SJSA1 (cell line): Measurements from ENCODE around the gene TMEM127. TPM values are rescaled to one million over a fixed set of nuclear protein-coding genes. Genes with fewer than 3 reads are reported as not detected.

Experiments
- DNase-seq, 2 experiments: peaks; one replicate each; pipeline ENCODE4 v3.0.0-alpha.2; 2015 to 2020; ENCODE audit warnings: low spot score in 2 of 2, low read depth in 1 of 2
- H3K27ac ChIP-seq: fragments of 250-450 bp; sonication (Bioruptor Pico); 2 replicates; pipeline ENCODE4 v1.5.1; 2020; ENCODE audit warnings: mild to moderate bottlenecking, moderate library complexity
- H3K27me3 ChIP-seq: fragments of 250-450 bp; sonication (Bioruptor Pico); replicated peaks from 2 replicates; pipeline ENCODE4 v1.5.1; 2020; ENCODE audit warnings: mild to moderate bottlenecking, moderate library complexity
- H3K36me3 ChIP-seq: fragments of 250-450 bp; sonication (Bioruptor Pico); 2 replicates; pipeline ENCODE4 v1.5.1; 2020; ENCODE audit warnings: mild to moderate bottlenecking
- H3K4me1 ChIP-seq: fragments of 250-450 bp; sonication (Bioruptor Pico); replicated peaks from 2 replicates; pipeline ENCODE4 v1.6.1; 2021; ENCODE audit warnings: mild to moderate bottlenecking
- H3K4me3 ChIP-seq: fragments of 250-450 bp; sonication (Bioruptor Pico); 2 replicates; pipeline ENCODE4 v1.5.1; 2020; ENCODE audit warnings: mild to moderate bottlenecking
- H3K9me3 ChIP-seq: fragments of 250-450 bp; sonication (Bioruptor Pico); replicated peaks from 2 replicates; pipeline ENCODE4 v1.5.1; 2020; ENCODE audit warnings: mild to moderate bottlenecking
- total RNA-seq: library from RNA; depleted of rRNA; stranded (reverse); fragments of >200 nt; shearing (Covaris generic); gene quantifications from 2 replicates; pipeline ENCODE4 v1.2.3, GENCODE V29; 2014

TMEM127 gene
- total RNA-seq, 1 experiment from 2014 or later: 24.3 TPM

DNA sequence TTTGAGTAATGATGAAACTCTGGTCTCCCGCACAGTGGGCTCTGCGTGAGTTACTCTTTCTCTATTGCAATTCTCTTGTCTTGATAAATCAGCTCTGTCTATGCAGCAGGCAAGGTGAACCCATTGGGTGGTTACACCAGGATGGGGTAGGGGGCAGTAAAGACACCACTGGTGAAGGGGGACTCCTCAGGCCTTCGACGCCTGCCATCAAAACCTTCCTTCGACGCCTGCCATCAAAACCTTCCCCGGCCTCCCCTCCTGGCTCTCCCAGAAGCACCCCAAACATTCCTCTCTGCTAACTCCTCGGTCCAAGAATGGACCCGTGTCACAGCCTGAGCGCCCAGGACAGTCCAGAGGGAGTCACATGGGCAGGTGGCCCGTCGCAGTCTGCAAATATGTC, 52.4 kb downstream of the TMEM127 start:
- DNase-seq: no peak
- H3K9me3 ChIP-seq: no peaks in the 10 kb centered on the region
- no peaks in the 10 kb centered on the region for H3K27me3 ChIP-seq
- peaks cover 9% of the 10 kb centered on the region for H3K4me1 ChIP-seq
- H3K36me3 ChIP-seq: peaks cover 9% of the 10 kb centered on the region
- H3K27ac ChIP-seq: no peak overlapping the region
- no peak overlapping the region for H3K4me3 ChIP-seq

DNA sequence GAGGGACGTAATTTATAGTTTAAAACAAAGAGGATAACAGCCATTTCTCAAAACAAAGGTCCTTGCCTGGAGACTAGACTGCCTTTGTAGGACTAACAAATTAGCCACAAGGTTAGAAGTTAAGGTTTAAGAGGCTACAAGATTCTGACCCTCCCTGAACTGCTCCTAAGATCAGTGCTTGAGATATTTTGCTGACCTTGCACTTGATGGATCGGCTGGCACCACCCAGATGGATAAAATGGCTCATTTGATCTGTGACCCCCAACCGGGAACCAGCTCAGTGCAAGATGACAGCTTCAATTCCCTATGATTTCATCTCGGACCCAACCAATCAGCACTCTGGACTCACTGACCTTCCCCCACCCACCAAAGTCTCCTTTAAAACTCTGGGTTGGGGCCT, 53.5 kb downstream of the TMEM127 start:
- no peak overlapping the region for H3K4me3 ChIP-seq
- H3K36me3 ChIP-seq: peaks cover 18% of the 10 kb centered on the region
- no peak for DNase-seq
- H3K4me1 ChIP-seq: peaks cover 10% of the 10 kb centered on the region
- no peaks in the 10 kb centered on the region for H3K27me3 ChIP-seq
- H3K27ac ChIP-seq: no peak overlapping the region
- H3K9me3 ChIP-seq: no peaks in the 10 kb centered on the region

DNA sequence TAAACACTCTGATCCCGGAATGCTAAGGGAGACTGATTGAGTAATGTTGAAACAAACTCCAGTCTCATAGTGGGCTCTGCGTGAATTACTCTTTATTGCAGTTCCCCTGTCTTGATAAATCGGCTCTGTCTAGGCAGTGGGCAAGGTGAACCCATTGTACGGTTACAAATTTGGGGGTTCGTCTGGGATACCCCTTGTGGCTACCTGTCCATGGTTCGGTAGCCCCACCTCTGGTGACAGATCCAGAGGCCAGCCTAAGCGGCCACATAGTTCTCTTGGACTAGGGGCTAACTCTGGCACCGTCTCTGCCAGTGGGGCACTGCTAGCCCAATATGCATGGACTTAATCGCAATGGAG, 56.1 kb downstream of the TMEM127 start:
- H3K27me3 ChIP-seq: no peaks in the 10 kb centered on the region
- no peak for DNase-seq
- H3K4me1 ChIP-seq: peaks cover 22% of the 10 kb centered on the region
- no peaks in the 10 kb centered on the region for H3K9me3 ChIP-seq
- peaks cover 30% of the 10 kb centered on the region for H3K36me3 ChIP-seq
- no peak overlapping the region for H3K27ac ChIP-seq
- H3K4me3 ChIP-seq: peak overlapping the region; percentile 95

DNA sequence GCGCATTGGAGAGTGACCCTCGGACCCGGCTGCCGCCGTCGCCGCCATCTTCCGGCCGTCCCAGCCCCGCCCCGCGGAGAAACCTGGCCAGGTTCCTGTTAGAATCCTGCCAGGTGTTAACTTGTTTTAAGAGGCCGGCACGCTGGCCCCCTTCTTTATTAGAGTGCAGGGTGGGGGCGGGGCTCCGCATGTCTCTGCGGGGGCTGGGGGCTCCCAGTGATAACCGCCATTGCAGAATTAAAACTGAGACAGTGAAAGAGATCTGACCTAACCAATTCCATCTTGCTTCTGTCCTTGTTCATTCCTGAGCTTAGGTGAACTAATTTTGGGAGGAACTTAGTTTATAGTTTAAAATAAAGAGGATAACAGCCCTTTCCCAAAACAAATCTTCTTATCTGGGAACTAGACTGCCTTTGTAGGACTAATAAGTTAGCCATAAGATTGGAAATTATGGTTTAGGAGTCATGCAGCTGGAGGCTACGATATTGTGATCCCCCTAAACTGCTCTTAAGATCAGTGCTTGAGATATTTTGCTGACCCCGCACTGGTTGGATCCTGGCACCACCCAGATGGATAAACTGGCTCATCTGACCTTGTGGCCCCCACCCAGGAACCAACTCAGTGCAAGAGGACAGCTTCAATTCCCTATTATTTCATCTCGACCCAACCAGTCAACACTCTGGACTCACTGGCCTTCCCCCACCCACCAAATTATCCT, 56.6 kb downstream of the TMEM127 start:
- H3K27me3 ChIP-seq: no peaks in the 10 kb centered on the region
- no peaks in the 10 kb centered on the region for H3K9me3 ChIP-seq
- DNase-seq: no peak
- H3K4me1 ChIP-seq: peaks cover 22% of the 10 kb centered on the region
- H3K4me3 ChIP-seq: peak overlapping the region; percentile 95
- H3K27ac ChIP-seq: peak overlapping the region; percentile 82
- peaks cover 30% of the 10 kb centered on the region for H3K36me3 ChIP-seq

DNA sequence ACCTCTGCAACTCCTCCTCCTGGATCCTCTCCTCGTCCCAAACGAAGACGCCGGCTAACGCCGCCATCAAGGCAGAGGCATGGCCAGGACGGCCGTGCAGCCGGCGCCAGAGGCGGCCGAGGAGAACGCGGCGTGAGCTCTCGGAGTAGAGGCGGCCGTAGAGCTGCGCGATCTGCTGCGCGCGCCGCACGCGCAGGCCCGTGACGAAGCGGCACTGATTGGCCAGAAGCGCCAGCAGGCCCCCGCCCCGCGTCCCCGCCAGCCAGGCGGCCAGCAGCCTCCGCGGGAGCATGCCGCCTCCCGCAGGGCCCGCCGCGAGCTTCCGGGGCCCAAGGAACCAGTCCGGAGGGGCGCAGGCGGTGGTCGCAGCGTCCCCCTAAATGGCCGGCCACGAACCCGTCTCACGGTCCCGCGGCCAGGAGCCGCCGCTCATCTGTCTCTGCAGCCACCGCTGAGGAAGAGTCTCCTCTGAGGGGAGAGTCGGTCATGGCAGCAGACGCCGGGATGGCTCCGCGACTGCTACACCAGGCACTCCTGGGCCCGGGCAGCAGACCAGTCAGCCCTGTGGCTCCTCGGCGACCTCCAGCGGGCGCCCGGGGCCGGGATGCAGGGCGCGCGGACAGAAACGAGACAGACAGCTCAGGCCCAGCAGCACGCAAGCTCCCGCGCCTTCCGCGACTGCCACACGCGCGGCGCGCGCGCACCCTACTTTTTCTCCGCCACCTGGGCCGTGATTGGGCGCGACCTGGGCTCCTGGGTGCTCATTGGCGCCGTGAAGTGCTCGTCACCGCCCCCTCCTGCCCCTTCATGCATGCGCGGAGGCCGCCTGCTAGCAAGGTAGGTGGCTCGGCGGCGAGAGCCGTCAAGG, 57.4 kb downstream of the TMEM127 start, which contains the start of gene STARD7:
STARD7 (minus strand) TSS at position 685 of the 868 bp plus-strand sequence; CDS start at position 292, 393 bp downstream.
- Histone ChIP-seq H3K9me3 (no peaks in the 10 kb centered on the region), H3K4me1 (peaks cover 27% of the 10 kb centered on the region), H3K27ac (peak within 1 kb of the TSS; percentile 82), H3K27me3 (no peaks in the 10 kb centered on the region), H3K36me3 (peaks cover 35% of the 10 kb centered on the region), H3K4me3 (peak within 1 kb of the TSS; percentile 95)
- peak; percentile 98 for DNase-seq

DNA sequence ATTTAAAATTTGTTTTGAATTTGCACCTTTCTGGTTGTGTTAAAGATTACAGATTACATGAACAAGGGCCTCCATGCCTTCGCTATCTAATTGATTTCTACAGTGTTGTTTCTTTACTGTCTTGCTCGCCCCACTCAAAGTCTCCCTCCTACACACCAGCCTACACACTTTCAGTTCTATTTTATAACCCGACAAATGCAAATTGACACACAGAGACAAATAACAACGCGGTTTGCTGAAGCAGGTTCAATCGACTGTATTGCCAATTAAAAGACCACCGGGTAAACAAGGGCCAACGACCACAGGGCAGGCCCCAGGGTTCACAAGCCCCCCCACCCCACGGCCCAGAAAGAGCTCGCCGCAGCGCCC, 58.0 kb downstream of the TMEM127 start:
- H3K4me1 ChIP-seq: peaks cover 32% of the 10 kb centered on the region
- H3K9me3 ChIP-seq: no peaks in the 10 kb centered on the region
- H3K27ac ChIP-seq: peak overlapping the region; percentile 82; the same call in 1 of the 2 replicates
- no peak for DNase-seq
- H3K36me3 ChIP-seq: peaks cover 38% of the 10 kb centered on the region
- peak overlapping the region; percentile 95 for H3K4me3 ChIP-seq
- H3K27me3 ChIP-seq: no peaks in the 10 kb centered on the region

DNA sequence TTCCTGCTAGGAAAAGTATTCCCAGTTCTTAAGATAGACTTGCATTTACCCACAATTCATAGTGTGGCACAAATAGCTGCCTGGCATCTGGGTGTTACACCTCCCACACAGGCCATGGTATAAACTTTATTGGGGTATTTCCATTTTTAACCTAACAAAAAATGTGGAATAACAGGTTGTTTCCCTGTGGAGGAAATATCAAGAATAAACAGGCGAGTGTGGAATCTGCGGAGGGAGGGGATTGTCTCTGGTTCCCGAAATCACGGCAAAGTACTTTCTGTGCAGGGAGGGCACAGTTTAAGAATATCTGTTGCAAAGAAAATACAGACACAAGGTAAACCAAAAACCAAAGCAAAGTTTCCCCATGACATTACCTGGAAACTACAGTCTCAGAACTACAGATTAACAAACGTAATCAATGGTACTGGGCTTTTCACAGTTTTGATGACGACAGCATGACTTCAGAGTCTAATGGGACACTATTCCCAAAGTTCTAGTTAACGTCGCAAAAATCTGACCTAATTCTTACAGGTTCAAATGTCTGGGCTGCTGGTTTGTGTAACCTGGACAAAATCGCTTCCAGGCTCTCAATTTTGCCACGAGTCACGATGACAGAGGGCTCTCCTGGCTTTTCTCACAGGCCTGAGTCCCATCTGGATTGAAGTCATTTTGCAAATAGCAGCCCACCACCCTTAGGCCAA, 58.6 kb downstream of the TMEM127 start:
- Histone ChIP-seq H3K36me3 (peaks cover 38% of the 10 kb centered on the region), H3K9me3 (no peaks in the 10 kb centered on the region), H3K27ac (no peak overlapping the region; the same call in 1 of the 2 replicates), H3K27me3 (no peaks in the 10 kb centered on the region), H3K4me3 (peak overlapping the region; percentile 95), H3K4me1 (peaks cover 32% of the 10 kb centered on the region)
- DNase-seq: peak in 1 of 2 experiments; percentile 25

DNA sequence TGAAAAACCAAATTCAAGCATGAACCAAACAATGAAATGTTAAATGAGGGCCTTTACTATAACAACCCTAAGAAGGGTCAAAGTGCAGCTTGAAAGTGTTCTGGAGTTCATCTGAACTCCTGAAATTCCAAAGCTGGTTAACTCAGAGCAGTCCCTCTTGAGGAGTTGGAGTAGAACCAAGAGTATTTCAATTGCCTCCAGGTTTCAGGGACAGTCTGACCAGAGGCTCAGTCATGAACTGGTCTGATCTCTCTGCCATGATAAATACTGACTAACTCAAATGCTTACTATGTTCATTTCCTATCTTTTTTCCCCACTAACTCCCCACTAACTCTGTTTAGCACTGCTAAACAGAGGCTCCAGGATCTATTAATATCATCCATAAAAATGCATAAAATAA, 59.9 kb downstream of the TMEM127 start:
- Histone ChIP-seq H3K27ac (no peak overlapping the region), H3K9me3 (no peaks in the 10 kb centered on the region), H3K36me3 (peaks cover 41% of the 10 kb centered on the region), H3K27me3 (no peaks in the 10 kb centered on the region), H3K4me3 (no peak overlapping the region), H3K4me1 (peaks cover 32% of the 10 kb centered on the region)
- DNase-seq: no peak

DNA sequence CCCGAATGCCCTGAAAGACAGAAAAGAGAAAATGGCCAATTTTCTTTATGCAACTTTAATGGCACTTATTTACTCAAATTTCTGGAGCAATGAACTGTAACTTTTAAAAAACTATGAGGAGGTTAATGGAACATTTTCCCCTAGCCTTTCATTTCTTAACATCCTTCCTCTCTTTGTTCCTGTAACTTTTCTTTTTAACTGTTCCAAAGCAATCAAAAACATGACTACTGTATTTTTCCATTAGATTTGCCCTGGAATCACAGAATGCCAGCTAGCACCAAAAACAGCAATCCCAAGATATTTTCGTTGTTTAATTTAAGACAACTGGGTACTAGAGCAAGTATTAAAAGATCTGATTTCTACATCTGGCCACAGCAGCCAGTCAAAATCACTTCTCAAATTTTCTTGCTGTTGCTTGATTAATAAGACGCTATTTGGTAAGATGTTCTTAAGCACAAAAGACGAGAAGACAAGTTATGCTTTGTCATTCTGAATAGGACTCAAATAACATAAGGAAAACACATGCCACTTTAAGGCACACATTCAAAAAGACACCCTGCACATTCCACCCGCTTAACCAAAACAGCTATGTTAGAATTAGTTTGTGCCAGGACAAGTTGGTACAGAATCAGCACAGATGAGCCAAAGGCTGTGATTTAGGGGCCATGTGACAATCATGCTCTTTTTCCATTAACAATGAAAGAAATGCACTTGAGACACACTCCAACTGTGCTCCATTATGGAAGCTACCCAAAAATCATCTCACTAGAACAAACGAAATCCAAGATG, 60.8 kb downstream of the TMEM127 start:
- Histone ChIP-seq H3K4me1 (peaks cover 32% of the 10 kb centered on the region), H3K27ac (no peak overlapping the region)
- no peak for DNase-seq

DNA sequence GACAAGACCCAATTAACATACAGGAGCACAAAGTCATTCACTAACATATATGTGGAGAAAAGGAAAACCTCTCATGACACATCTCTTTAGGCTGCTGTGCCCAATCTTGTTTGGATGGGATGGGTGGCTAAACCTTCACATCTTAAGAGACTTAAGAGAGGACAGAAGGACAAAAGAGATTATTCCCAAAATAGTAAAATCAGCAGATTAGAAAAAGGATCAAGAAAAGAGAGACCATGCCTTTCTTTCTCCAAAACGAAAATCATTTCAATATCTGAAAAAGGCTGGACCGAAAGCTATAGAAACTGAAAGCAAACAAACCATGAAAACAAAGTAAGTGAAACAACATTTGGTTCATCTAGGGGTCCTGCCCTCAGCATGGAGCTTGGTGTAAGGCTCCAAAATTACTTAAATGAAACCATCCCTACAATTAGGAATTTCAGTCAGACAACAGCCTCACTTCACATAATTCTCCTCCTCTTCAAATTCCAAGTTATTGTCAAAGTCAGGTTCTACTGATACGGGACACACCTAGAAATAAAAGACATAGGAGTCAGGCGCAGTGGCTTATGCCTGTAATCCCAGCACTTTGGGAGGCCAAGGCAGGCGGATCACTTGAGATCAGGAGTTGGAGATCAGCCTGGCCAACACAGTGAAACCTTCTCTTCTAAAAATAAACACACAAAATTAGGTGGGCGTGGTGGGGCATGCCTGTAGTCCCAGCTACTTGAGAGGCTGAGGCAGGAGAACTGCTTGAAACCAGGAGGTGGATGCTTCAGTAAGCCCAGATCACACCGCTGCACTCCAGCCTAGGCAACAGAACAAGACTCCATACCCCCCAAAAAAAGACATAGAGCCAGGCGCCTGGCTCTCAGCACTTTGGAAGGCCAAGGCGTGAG, 62.4 kb downstream of the TMEM127 start:
- DNase-seq: no peak
- Histone ChIP-seq H3K4me1 (peaks cover 23% of the 10 kb centered on the region), H3K27ac (no peak overlapping the region)

More for the DNA sequence above, 60.8 kb downstream of the TMEM127 start:
- Histone ChIP-seq H3K27me3 (no peaks in the 10 kb centered on the region), H3K9me3 (no peaks in the 10 kb centered on the region), H3K4me3 (no peak overlapping the region), H3K36me3 (peaks cover 40% of the 10 kb centered on the region)

DNA sequence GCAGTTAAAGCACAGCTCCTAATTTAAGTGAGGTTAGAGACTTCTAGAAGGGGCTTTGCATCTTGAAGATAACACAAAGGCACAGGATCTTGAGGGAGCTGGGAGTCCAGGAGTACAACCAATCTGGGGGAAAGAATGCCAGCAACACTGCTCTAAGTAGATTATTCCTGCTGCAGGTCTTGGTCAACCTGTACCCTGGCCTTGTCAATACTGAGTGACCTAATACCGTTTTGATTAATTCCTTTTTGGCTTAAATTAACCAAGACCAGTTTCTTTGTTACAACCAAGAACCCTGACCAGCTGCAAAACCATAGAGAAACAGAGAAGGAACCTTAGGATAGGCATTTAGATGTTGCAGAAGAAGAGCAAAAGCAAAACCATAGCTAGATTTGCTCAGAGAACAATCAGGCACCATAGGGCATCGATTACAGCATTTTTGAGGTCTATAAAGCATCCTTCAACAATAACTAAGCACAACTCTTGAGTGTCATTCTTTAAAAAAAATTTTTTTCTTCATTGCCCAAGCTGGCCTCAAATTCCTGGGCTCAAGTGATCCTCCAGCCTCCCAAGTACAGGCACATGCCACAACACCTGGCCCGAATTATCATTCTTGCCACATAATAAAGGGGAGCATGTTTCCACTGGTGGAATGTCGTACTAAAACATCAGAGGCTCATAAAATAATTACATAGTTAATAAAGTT, 63.5 kb downstream of the TMEM127 start:
- peaks cover 22% of the 10 kb centered on the region for H3K4me1 ChIP-seq
- no peaks in the 10 kb centered on the region for H3K27me3 ChIP-seq
- peaks cover 22% of the 10 kb centered on the region for H3K36me3 ChIP-seq
- no peak overlapping the region for H3K4me3 ChIP-seq
- H3K9me3 ChIP-seq: no peaks in the 10 kb centered on the region
- H3K27ac ChIP-seq: no peak overlapping the region
- no peak for DNase-seq

More for the DNA sequence above, 62.4 kb downstream of the TMEM127 start:
- peaks cover 32% of the 10 kb centered on the region for H3K36me3 ChIP-seq
- no peaks in the 10 kb centered on the region for H3K9me3 ChIP-seq
- H3K27me3 ChIP-seq: no peaks in the 10 kb centered on the region
- no peak overlapping the region for H3K4me3 ChIP-seq

DNA sequence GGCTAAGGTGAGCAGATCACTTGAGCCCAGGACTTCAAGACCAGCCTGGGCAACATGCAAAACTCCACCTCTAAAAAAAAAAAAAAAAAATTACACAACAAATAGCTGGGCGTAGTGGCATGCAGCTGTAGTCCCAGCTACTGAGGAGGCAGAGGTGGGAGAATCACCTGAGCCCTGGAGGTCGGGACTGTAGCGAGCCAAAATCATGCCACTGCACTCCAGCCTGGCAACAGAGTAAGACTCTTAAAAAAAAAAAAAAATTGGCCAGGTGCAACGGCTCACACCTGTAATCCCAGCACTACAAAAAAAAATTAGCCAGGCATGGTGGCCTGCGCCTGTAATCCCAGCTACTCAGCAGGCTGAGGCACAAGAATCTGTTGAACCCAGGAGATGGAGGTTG, 64.5 kb downstream of the TMEM127 start:
- Histone ChIP-seq H3K36me3 (peaks cover 17% of the 10 kb centered on the region), H3K9me3 (no peaks in the 10 kb centered on the region), H3K27ac (no peak overlapping the region), H3K4me3 (no peak overlapping the region), H3K4me1 (peaks cover 17% of the 10 kb centered on the region), H3K27me3 (no peaks in the 10 kb centered on the region)
- DNase-seq: no peak
